Bronchial epithelial cell (primary cell): ENCODE results near the gene PIGH. TPM values are rescaled to one million over a fixed set of nuclear protein-coding genes. Genes with fewer than 3 reads are reported as not detected.

Source experiments
- DNase-seq: peaks from one replicate; pipeline ENCODE4 v3.0.0-alpha.2; 2010; ENCODE audit warnings: low read depth
- FAIRE-seq: peaks from 2 replicates; lab custom pipeline; 2011; peaks lifted over from hg19 to GRCh38; lab: Jason Lieb, UNC
- H3K27me3 ChIP-seq: 2 replicates; pipeline ENCODE4 v1.5.1; 2011; ENCODE audit warnings: low read length; ENCODE audit not compliant: control insufficient read depth, insufficient read depth
- H3K36me3 ChIP-seq: 2 replicates; pipeline ENCODE4 v1.5.1; 2011; ENCODE audit warnings: low read length; ENCODE audit not compliant: control insufficient read depth, insufficient read depth
- H3K4me3 ChIP-seq: 2 replicates; pipeline ENCODE4 v1.5.1; 2011; ENCODE audit warnings: mild to moderate bottlenecking, low read depth, low read length, control low read depth
- total RNA-seq: library from RNA; depleted of rRNA; stranded (reverse); fragments of >200 nt; gene quantifications from 2 replicates; pipeline ENCODE4 v1.2.1, GENCODE V29; 2014
- TF ChIP-seq, protein P1 (sequence below): IDR thresholded peaks from 2 replicates; pipeline ENCODE4 v1.5.1; 2011; ENCODE audit warnings: mild to moderate bottlenecking, moderate library complexity, low read length, control low read depth, inconsistent platforms; ENCODE audit not compliant: insufficient read depth, severe bottlenecking

Gene PIGH
- total RNA-seq, 1 donor from 2014 or later = 17.9 TPM

DNA sequence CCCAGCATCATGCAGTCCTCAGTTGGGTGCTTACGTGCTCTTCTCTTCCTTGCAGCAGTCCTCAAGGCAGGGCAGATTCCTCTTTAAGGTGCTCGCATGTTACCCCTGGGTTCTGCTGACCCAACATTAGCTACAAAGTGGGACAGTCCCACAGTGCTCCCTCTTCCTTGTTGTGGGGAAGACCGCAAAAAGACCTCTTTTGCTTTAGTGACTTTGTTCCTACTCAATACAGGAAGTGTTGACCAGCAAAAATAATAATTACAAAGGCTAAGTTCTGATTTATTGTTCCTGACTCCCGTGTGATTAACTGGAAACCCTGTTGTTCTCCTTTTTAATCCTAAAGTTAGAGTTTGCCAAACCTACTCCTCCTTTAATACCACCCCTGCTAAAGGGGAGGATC lies 13.7 kb downstream of the PIGH start:
- no peak overlapping the region for H3K4me3 ChIP-seq
- peaks cover 2% of the 10 kb centered on the region for H3K36me3 ChIP-seq
- TF ChIP-seq, protein P1, sequence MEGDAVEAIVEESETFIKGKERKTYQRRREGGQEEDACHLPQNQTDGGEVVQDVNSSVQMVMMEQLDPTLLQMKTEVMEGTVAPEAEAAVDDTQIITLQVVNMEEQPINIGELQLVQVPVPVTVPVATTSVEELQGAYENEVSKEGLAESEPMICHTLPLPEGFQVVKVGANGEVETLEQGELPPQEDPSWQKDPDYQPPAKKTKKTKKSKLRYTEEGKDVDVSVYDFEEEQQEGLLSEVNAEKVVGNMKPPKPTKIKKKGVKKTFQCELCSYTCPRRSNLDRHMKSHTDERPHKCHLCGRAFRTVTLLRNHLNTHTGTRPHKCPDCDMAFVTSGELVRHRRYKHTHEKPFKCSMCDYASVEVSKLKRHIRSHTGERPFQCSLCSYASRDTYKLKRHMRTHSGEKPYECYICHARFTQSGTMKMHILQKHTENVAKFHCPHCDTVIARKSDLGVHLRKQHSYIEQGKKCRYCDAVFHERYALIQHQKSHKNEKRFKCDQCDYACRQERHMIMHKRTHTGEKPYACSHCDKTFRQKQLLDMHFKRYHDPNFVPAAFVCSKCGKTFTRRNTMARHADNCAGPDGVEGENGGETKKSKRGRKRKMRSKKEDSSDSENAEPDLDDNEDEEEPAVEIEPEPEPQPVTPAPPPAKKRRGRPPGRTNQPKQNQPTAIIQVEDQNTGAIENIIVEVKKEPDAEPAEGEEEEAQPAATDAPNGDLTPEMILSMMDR = no peak
- no peak for DNase-seq
- FAIRE-seq = no peak
- H3K27me3 ChIP-seq = no peaks in the 10 kb centered on the region

DNA sequence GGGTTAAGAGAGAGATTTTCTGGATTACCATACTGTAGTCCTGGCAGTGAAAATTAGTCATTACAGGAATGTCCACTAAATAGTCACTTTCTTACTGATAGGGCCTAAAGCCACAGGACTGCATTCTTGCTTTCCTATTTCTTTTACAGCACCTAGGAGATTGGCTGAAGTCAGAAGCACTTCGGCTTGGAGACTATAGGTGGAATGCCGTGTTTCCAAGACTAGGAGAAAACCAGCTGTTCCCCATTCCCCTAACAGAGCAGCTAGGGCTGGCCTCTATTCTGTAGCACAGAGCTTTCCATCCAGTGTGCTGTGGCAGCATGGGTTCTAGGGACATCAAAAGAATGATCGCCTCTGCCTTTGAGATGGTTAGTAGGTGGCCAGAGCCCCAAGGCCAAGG lies 15.1 kb downstream of the PIGH start:
- FAIRE-seq (peak; percentile 58), DNase-seq (no peak)
- no peaks in the 10 kb centered on the region for H3K27me3 ChIP-seq
- no peak overlapping the region for H3K4me3 ChIP-seq
- peaks cover 2% of the 10 kb centered on the region for H3K36me3 ChIP-seq
- TF ChIP-seq, protein P1 = no peak

- Histone ChIP-seq H3K4me3 (no peak overlapping the region), H3K36me3 (peaks cover 2% of the 10 kb centered on the region), H3K27me3 (no peaks in the 10 kb centered on the region)
- TF ChIP-seq, protein P1 = peak; percentile 84
- peak; percentile 41 for DNase-seq
- peak; percentile 95 for FAIRE-seq
Observed at GRCh38 chr14:67583711-67584644, 16.1 kb downstream of the PIGH start.

DNA sequence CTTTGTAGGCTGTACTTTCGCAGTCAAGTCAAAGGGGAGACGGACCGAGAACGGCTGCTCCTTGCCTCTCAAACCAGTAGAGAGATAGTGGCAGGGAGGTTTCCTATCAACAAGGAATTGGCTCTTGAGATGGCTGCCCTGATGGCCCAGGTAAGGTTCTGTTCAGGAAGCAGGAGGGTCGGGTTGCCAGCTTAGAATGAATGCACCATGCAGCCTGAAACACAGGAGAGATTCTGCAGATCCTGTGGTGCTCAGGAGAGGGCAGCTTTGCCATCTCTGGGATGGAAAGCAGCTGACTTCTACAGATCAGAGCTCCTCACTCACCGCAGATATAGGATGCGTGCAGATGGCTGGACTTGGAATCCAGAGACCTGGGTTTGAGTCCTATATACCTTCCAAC lies 18.0 kb downstream of the PIGH start:
- Histone ChIP-seq H3K4me3 (no peak overlapping the region), H3K27me3 (no peaks in the 10 kb centered on the region), H3K36me3 (no peaks in the 10 kb centered on the region)
- FAIRE-seq (peak; percentile 32), DNase-seq (no peak)
- TF ChIP-seq, protein P1 = no peak

- FAIRE-seq = no peak
- no peaks in the 10 kb centered on the region for H3K27me3 ChIP-seq
- TF ChIP-seq, protein P1 = no peak
- no peak overlapping the region for H3K4me3 ChIP-seq
- no peaks in the 10 kb centered on the region for H3K36me3 ChIP-seq
- no peak for DNase-seq
Observed at GRCh38 chr14:67581643-67582042, 18.4 kb downstream of the PIGH start.
